HG02970 (cell line): ENCODE results near the gene SH3BP4.

Source experiments
- ATAC-seq: cut with Tn5 transposase; IDR thresholded peaks from one replicate; pipeline ENCODE4 v1.9.1; 2021; ENCODE audit warnings: mild to moderate bottlenecking, moderate library complexity, moderate number of reproducible peaks; ENCODE audit not compliant: unreplicated experiment, low FRiP score

SH3BP4 gene, protein sequence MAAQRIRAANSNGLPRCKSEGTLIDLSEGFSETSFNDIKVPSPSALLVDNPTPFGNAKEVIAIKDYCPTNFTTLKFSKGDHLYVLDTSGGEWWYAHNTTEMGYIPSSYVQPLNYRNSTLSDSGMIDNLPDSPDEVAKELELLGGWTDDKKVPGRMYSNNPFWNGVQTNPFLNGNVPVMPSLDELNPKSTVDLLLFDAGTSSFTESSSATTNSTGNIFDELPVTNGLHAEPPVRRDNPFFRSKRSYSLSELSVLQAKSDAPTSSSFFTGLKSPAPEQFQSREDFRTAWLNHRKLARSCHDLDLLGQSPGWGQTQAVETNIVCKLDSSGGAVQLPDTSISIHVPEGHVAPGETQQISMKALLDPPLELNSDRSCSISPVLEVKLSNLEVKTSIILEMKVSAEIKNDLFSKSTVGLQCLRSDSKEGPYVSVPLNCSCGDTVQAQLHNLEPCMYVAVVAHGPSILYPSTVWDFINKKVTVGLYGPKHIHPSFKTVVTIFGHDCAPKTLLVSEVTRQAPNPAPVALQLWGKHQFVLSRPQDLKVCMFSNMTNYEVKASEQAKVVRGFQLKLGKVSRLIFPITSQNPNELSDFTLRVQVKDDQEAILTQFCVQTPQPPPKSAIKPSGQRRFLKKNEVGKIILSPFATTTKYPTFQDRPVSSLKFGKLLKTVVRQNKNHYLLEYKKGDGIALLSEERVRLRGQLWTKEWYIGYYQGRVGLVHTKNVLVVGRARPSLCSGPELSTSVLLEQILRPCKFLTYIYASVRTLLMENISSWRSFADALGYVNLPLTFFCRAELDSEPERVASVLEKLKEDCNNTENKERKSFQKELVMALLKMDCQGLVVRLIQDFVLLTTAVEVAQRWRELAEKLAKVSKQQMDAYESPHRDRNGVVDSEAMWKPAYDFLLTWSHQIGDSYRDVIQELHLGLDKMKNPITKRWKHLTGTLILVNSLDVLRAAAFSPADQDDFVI

DNA sequence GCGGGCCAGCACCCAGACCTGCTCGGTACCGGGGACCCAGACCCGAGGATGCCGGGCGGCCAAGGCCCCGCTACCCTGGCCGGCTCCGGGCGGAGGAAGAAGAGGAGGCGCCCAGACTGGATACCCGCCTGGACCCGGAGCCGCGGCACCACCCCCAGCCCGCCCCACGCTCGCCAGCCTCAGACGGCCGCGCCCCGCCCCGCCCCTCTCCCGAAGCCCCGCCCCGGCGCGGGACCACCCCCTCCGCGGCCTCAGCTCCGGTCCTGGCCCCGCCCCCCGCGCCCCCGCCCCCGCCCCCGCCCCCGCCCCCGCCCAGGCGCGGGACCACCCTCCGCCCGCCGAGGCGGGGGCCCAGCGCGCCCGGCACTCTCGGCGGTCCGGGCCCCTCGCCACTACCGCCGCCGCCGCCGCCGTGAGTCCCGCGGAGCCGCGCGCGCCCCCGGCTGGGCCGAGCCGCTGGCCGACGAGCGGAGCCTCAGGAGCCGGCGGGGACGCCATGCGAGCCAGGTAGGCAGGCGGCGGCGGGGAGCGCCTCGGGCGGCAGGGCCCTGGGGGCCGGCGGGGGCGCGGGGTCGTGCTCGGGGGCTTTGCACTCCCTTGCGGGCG, at the start of gene SH3BP4:
SH3BP4 (plus strand) TSS at position 354 of the 606 bp plus-strand sequence. CDS start 82,986 bp downstream, outside the sequence.
- no peak for ATAC-seq

DNA sequence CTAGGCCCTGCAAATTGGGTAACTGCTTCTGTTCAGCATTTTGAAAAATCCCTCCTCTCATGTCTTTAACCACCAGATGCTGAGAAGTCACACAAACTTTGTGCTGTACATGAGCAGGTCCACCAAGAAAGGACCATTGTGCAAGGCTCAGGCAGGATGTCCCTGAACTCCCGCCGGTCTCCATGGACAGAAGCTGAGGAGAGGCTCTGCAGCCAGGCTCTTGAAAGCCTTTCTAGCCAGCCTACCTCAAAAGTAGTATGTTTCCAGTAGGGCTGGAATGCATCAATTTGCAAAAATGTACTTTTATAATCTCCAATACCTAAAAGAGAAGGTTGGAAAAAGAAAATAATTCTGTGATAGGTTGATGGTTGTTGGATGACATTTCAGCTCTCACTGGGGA, 47.0 kb upstream of the SH3BP4 start:
- no peak for ATAC-seq

DNA sequence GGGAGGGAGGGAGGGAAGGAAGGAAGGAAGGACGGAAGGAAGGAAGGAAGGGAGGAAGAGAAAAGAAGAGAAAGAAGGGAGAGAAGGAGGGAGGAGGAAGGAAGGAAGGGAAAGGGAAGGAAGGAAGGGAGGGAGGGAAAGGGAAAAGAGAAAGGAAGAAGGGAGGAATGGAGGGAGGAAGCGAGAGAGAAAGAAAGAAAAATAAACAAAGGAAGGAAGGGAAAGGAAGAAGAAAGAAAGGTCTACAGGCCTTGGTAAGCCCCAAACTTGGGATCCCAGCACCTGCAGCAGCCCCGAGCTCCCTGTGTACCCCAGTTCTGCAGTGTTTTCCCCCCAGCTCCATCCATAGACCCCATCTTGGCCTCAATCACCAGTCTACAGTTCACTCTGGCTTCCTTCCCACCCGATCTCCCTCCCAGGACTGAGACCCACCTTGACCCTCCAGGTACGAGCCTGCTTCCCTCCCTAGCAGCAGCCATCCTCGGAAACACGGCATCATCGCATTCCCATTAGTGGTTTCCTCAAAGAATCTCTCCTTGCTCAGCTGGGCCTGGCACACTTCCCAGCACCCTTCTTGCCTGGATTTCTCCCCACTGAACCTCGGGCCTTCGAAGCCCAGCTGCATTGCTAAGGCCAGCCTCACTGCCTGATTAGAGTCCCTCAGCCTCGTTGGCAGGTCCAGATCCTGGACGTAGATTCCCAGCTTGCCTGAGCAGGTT, 46.1 kb upstream of the SH3BP4 start:
- ATAC-seq, result no peak

DNA sequence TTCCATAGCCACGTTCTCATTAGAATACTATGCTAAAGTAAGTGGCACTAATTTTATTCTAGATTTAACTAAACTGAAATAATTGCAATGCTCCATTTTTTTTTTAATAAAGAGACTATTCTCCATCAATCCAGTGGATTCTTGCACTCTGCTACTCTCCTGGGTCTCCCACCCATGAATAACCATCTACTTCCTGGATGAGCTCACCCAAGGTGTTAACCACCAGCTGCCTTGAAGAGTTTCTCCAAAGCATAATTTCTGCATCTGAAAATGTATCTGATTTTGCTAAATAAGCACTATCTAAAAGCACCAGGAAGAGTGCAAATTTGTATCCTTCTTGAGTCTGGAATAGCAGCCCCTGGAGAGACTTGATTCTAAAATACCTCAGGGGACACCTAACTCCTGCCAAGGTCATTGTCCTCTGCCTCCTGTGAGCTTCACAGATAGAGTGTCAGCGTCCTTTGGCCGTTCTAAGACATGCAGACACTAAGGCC, 41.6 kb upstream of the SH3BP4 start:
- no peak for ATAC-seq

DNA sequence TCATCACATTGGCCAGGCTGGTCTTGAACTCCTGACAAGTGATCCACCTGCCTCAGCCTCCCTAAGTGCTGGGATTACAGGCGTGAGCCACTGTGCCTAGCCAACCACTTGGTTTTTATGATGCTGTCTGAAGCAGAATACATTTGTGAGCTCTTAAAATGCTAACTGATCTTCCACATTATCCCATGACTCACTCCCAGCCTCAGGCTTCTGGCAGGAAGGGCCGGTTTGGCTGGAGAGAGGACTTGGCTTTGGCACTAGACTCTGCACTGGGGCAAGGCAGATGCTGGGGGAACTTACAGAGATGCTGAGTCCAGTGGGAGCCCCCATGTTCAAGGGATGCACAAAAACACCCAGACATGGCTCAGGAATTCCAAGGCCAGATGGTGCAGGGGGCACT, 40.5 kb upstream of the SH3BP4 start:
- ATAC-seq, result no peak

DNA sequence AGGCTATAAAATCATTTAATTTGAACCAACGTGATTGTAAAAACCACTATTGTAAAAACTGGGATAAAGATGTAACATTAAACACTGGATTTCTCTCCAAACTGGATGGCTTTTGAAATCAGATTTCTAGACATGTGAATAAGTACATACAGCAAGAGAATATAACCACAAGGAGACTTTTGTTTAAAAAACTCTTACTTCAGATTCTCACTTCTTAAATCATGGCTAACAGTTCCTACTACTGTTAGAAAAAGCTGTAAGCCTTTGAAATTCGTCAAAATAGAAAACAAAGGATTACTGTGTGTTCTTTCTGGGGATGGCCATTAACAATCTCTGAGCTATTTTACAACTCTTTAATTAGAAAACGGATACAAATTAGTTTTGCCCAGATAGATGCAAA, 39.4 kb upstream of the SH3BP4 start:
- ATAC-seq, result no peak

DNA sequence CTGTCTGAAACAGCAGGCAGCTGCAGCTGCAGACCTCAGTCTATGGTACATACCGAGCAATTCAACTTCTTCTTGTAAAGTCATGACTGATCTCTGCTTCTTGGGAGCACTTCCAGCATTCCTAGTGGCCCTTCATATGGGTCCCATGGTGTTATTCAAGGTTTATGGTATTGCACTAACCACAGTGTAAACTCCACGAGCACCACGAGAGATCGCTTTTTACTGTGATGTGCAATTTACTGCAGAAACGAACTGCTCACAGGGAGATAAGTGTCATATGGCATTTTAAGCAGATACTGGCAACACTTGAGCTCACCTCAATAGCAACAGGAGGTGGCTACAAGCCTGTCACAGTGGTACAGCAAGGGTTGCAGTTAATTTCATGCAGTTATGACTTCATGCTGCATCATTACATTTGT, 38.6 kb upstream of the SH3BP4 start:
- ATAC-seq, result no peak

DNA sequence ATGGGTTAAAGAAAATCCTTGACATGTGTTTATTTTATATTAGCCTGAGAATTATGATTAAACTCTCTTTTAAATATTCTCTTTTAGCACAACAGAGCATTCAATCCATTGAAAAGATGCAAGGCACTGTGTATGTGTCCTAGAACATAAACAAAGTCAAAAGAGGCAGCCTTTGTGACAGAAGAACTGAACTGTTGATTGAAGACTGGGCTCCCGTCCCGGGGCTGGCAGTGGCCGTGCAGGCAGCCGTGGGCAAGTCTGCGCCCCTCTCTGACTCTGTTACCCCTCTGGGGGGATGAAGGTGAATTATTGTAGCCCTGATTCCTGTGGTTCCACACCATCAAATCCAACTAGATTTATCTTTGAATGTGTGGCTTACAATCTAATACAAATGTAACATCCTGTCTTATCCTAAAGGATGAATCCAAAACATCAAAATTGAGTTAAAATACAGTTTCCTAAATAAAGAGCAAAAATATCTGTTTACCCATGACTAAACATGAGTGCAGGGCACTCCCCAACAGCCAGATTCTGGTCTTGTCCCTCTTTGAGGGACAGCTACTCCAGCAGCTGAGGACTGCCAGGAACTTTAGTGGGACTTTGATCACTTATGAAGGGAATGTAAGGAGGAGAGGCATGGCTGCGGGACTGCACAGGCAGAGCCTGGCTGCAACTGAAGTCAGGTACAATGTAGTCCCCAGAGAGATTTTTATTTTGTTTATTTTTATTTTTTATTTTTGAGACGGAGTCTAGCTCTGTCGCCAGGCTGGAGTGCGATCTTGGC, 37.3 kb upstream of the SH3BP4 start:
- no peak for ATAC-seq

DNA sequence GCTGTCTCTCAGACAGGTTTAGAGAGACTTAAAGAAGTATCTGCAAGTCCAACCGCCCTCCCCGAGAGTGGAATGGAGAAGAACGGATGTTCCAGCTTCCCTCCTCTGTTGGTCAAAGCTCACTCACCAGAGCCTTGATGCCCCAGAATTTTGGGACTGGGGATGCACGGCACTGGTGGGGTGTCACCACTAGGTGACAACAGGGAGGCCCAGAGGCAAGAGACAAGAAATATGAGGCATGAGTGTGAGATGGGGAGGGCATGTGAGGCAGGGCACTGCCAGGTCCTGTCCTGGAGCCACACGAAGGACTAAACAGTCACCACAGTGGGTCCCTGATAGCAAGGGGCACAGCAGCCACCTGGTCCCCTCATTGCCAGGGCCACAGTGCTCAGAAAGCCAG, 35.1 kb upstream of the SH3BP4 start:
- no peak for ATAC-seq

DNA sequence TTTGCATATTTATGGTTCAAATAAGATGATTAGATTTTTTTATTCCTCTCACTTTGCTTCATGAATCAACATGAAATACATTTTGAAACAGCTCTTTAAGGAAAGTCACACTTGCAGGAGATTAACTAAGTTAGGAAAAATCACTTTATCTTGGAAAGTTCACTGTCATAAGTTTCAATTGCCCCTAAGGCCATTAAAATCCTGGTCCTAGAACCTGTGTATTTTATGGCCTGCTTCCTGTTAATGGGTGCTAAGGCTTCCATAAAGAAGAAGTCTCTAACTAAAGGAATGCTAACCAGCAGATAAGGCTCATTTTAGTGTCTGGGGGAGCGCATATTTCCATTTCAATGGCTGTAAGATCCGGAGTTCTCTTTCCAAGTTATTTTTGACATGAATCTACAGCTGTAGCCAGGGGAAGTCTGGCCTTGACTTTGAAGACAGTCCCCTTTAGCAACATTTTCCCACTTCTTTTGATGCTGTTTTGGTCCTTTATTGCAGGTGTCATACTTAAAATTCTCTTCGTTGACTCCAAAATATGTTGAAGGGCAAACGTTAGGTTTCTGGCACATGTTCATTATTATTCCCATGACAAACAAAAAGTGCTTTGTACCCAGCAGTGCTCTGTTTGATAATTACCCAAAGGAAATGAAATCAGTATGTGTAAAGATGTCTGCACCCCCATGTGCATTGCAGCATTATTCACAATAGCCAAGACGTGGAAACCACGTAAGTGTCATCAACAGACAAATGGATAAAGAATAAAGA, 34.4 kb upstream of the SH3BP4 start:
- ATAC-seq, result no peak

DNA sequence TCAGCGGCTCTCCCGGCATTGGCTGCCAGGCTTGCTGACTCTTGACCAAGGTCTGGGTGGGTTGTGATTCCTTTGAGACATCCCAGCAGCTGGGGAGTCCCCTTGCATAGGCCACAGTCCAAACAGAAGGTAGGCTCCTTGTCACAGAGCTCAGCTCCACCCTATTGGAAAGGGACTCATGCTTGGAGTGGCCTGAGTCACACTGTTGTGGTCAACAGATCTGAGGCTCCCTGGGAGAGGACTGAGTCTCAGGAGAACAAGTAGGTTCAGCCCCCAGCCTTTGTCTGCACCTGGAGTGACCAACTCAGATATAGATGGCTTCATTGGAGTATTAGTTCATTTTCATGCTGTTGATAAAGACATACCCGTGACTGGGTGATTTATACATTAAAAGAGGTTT, 32.1 kb upstream of the SH3BP4 start:
- ATAC-seq, result no peak

DNA sequence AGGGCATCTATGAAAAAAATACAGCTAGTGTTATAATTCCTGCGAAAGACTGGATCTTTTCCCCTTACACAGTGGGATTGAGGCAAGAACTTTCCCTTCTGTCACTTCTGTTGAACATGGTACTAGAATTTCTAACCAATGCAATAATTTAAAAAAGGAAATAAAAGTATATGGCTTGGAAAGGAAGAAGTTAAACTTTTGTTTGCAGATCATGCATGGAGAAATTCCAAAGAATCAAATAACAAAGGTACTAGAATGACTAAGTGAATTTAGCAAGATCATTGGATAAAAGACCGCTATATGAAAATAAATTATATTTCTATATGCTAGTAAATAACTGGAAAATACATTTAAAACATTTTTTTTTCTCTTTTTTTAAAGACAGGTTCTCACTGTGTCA, 31.0 kb upstream of the SH3BP4 start:
- ATAC-seq, result no peak

DNA sequence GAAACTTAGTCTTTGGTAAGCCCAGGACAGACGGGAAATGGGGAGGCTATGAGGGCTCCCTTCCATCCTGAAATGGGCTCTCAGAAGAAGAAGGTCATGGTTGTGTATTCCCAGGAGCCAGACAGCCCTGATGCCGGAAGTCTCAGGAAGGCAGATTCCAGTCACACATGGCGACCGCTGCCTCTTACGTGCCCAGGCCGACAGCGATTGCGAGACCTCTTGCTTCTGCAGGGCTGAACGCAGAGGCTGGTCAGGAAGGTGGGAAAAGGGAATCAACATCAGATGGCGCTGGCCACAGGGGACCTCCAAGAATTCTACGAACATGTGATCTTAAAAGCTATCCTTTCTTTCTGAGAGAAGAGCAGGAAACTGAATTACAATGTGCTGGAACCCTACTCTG, 22.8 kb upstream of the SH3BP4 start:
- no peak for ATAC-seq

DNA sequence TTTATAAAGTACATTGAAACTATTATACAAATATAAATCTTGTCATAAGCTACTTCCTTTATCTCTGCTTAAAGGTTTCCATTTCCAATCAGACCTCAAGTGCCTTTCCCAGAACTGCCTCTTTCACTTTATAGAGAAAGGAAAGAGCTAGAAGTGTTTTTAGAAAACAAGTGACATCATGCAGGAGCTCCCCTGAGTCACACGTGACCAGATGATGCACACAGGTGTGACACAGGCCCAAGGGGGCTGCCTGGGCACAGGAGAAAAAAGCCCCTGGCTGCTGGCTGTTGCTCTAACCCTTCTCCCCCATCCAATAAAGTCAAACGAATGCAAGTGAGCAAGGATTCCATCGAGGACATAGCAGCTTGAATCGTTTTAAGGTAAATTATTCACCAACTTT, 21.4 kb upstream of the SH3BP4 start:
- ATAC-seq, result no peak

DNA sequence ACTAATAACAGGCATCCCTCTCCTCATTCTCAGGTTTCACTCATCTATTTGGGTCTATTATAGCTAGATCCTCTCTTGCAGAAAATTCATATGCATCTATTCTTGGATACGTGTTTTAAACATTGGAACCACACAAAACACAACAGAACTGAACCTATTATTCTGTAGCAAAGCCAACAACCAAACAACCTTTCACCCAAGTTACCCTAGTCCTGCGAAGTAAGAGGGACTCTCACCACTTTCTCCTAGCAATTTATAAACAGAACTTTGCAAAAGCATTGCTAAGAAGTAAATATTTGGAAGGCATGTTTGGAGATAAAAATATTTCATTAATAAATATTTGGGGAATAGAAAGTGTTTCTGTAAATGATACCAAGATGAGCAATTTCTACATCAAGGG, 20.4 kb upstream of the SH3BP4 start:
- no peak for ATAC-seq

DNA sequence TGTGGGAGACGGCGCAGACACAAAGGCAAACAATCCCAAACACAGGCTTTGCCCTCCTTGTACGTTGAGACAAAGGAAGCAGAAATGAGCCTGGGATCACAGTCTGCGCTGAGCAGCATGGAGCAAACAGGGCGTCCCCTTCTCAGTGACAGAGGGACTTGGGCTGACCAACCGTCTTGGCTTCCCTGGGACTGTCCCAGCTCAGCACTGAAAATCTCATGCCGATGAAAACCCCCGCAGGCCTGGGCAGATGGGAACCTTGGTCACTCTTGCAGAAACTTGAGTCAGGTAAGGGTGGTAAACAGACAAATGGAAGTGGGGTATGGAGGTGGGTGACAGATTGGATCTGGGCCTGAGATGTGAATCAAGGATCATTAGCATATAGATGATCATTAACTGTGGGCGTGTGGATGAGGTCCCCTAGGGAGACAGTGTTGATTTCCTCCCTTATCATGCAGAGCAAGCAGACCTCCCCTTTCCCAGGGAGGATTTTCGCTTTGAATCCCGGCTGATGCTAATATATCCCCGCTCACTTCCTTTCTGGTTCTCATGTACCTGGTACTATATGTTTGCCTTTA, 19.1 kb upstream of the SH3BP4 start:
- ATAC-seq, result no peak

DNA sequence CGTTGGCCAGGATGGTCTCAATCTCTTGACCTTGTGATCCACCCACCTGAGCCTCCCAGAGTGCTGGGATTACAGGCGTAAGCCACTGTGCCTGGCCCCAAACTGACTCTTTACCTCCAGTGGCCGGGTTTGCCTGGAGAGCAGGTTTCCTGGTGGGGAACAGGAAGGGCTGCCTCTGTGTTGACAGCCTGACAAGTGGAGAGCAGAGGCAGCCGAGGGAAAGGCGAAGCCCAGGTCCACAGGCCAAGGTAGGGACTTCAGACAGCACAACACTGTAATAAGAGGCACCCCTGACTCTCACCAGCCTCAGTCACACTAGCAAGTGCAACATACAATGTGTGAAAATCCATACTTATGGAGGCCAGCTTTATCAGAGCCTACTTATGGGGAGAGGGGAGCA, 16.5 kb upstream of the SH3BP4 start:
- ATAC-seq, result no peak

DNA sequence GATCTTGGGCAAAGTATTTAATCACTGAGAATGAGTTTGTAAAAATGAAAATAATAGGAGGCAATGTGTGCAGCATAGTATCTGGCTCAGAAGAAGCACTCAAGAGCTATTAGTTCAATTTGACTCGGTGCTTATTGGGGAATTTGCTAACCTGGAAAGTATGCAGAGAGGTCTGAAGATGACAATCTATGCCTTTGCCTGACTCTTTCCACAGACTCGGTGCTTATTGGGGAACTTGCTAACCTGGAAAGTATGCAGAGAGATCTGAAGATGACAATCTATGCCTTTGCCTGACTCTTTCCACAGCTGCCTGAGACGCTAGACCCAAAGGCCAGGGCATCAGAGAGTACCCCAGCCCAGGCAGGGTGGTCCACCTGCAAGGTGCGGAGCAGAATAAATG, 12.2 kb upstream of the SH3BP4 start:
- no peak for ATAC-seq
